Measurements from ENCODE around the gene TMEM255B.

DNA sequence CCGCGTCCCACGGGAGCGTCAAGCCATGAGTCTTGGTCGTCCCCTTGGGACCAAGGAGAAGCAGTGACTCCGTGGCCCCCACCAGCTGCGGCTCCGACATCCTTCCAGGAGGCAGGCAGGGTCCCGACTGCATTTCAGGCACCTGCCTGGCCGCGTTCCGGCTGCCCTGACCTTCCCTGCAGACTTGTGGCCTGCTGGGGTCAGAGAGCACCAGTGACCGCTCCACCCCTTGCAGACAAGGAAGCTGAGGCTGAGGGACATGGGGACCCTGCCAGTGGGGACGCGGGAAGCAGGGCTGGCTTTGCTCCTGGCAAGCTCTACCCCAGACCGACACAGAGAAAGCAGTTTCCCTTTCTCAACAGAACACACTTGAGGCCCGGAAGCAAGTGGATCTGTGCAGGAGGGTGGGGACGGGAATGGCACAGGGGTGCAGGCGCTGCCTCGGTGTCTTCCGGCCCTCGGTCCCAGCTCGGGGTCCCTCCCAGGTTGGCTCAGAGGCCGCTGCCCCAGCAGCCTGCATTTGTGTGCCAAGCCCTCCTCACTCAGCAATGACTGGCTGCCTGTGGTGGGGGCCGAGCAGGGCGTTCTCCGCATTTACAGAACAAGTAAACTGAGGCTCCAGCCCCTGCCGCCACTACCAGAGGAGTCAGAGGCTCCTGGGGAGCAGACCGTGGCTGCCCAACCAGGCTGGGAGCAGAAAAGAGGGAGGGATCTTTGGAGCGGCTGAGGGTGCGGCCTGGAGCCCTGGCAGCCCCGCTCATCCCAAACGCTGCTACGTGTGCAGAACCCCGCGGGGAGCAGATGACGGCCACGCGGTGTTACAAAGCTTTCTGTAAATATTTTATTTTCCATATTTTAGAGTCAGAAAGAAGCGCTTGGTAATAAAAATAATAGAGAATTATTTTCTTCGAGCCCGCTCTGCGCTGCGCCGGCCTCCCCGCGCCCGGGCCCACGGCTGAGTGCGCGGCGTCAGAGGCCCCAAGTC, 61.0 kb downstream of the TMEM255B start:
- TF ChIP-seq, protein P1, sequence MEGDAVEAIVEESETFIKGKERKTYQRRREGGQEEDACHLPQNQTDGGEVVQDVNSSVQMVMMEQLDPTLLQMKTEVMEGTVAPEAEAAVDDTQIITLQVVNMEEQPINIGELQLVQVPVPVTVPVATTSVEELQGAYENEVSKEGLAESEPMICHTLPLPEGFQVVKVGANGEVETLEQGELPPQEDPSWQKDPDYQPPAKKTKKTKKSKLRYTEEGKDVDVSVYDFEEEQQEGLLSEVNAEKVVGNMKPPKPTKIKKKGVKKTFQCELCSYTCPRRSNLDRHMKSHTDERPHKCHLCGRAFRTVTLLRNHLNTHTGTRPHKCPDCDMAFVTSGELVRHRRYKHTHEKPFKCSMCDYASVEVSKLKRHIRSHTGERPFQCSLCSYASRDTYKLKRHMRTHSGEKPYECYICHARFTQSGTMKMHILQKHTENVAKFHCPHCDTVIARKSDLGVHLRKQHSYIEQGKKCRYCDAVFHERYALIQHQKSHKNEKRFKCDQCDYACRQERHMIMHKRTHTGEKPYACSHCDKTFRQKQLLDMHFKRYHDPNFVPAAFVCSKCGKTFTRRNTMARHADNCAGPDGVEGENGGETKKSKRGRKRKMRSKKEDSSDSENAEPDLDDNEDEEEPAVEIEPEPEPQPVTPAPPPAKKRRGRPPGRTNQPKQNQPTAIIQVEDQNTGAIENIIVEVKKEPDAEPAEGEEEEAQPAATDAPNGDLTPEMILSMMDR (optimal IDR thresholded peaks at IDR 0.05 in 1 of 3, IDR thresholded peaks at IDR 0.05 in 1 of 3, conservative IDR thresholded peaks at IDR 0.05 in 1 of 3; ENCODE audit: extremely low read depth in 1 of 3, insufficient read depth in 2 of 3, low read length in 3 of 3) = no peak
- no peak for TF ChIP-seq EZH2 (IDR thresholded peaks at IDR 0.05; ENCODE audit: low read length)
